Caco-2 (cell line): Measurements from ENCODE around the gene CYTH4. TPM values are rescaled to one million over a fixed set of nuclear protein-coding genes. Genes with fewer than 3 reads are reported as not detected.

ENCODE experiments used
- BruUV-seq: library from RNA; stranded (reverse); fragments of 400-500 nt; replicated peaks from 2 replicates; lab custom pipeline; 2021; lab: Mats Ljungman, UMichigan
- CTCF ChIA-PET: fragments of 300-600 bp; sonication (Branson Sonifier 250); formaldehyde crosslinking; loops from one replicate; lab custom pipeline; 2022; ENCODE audit warnings: antibody characterized with exemption; lab: Charles Lee
- POLR2A ChIA-PET: fragments of 300-600 bp; sonication (Branson Sonifier 250); formaldehyde crosslinking; loops from one replicate; lab custom pipeline; 2022; ENCODE audit warnings: antibody characterized with exemption; lab: Charles Lee
- DNase-seq, 2 experiments: peaks; one replicate each; pipeline versions ENCODE4 v3.0.0 to v3.0.0-alpha.2; 2020 to 2022
- H3K27me3 ChIP-seq: replicated peaks from 2 replicates; pipeline ENCODE4 v1.6.0; 2011; ENCODE audit warnings: low read length; ENCODE audit not compliant: control insufficient read depth, insufficient read depth
- H3K36me3 ChIP-seq: 2 replicates; pipeline ENCODE4 v1.5.1; 2011; ENCODE audit warnings: low read length; ENCODE audit not compliant: control insufficient read depth, insufficient read depth
- H3K4me1 ChIP-seq: fragments of 250-450 bp; sonication (Bioruptor Pico); 2 replicates; pipeline ENCODE4 v1.5.1; 2020; ENCODE audit warnings: mild to moderate bottlenecking
- H3K4me3 ChIP-seq: 2 replicates; pipeline ENCODE4 v1.5.1; 2011; ENCODE audit warnings: low read depth, mild to moderate bottlenecking, control low read depth, low read length
- H3K9me3 ChIP-seq: fragments of 250-450 bp; sonication (Bioruptor Pico); 2 replicates; pipeline ENCODE4 v1.5.1; 2020; ENCODE audit warnings: mild to moderate bottlenecking, moderate library complexity
- H3K27ac Mint-ChIP-seq: one replicate; pipeline ENCODE4 v1.8.0; 2022; ENCODE audit warnings: mixed read lengths; ENCODE audit not compliant: unreplicated experiment
- H3K27me3 Mint-ChIP-seq: one replicate; pipeline ENCODE4 v1.8.0; 2022; ENCODE audit warnings: mixed read lengths; ENCODE audit not compliant: insufficient read depth, unreplicated experiment
- H3K36me3 Mint-ChIP-seq: one replicate; pipeline ENCODE4 v1.8.0; 2022; ENCODE audit warnings: mild to moderate bottlenecking, mixed read lengths; ENCODE audit not compliant: insufficient read depth, unreplicated experiment
- H3K4me1 Mint-ChIP-seq: one replicate; pipeline ENCODE4 v1.8.0; 2022; ENCODE audit warnings: low read depth, mixed read lengths; ENCODE audit not compliant: unreplicated experiment
- H3K4me3 Mint-ChIP-seq: one replicate; pipeline ENCODE4 v1.8.0; 2022; ENCODE audit warnings: mild to moderate bottlenecking, moderate library complexity, mixed read lengths; ENCODE audit not compliant: unreplicated experiment
- H3K9me3 Mint-ChIP-seq: one replicate; pipeline ENCODE4 v1.8.0; 2022; ENCODE audit warnings: mixed read lengths; ENCODE audit not compliant: unreplicated experiment
- CTCF ChIP-seq, 2 experiments: fragments of 200-600 bp in 1 of 2; IDR thresholded peaks; 1 replicate in 1 of 2; 2 replicates in 1 of 2; pipeline versions ENCODE4 v1.5.1 to v1.8.0; 2011 to 2022; ENCODE audit warnings: antibody characterized with exemption in 1 of 2, control low read depth in 1 of 2, inconsistent platforms in 1 of 2, low read depth in 1 of 2, low read length in 1 of 2, mild to moderate bottlenecking in 1 of 2, moderate library complexity in 1 of 2; ENCODE audit not compliant: insufficient read depth in 1 of 2, severe bottlenecking in 1 of 2, unreplicated experiment in 1 of 2
- intact Hi-C: fragments of 100-400 bp; cut with micrococcal nuclease; formaldehyde crosslinking; loops from one replicate; pipeline ENCODE4 v1.10.0; 2022; ENCODE audit not compliant: unreplicated experiment
- total RNA-seq: library from RNA; stranded (reverse); gene quantifications from 2 replicates; pipeline ENCODE4 v1.2.3, GENCODE V29; 2022

The CYTH4 gene
- total RNA-seq, 1 experiment from 2014 or later: not detected

DNA sequence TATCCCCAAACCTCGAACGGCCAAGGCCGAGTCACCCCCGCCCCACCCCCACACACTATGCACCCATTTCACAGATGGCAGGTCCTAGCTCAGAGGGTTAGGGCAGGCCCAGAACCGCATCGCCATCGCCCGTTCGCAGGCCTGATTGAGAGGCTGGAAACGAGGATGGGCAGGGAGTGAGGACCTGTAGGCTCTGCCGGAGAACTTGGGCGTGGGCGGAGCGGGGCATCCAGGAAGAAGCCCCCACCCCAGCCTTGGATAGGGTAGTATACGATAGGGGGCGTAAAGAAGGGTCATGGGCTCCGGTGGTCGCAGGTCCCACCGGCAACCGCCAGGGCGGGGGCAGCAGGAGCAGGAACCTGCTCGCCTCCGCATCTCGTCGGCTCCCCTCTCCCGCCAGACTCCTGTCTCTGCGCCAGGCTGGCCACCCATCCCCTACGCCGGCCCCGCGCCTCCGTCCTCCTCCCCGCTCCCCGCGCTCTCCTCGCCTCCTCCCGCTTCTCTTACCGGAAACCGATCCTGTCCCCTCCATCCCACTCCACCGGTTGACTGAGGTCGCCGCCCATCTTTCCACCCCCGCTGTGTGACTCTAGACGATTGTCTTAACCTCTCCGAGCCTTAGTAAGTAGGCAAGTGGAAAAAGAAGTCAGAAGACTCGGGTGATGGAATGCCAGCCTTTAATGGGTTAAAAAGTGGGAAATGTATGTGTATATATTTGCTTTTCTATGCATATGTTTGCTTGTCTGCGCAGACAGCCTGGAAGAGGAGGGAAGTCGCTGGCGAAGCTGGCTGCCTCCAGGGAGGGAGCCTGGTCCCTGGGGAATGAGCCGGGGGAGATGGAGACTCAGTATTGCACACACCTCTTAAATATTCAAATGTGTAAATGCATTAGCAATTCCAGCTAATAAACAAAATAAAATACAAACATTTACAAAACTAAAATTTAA, 52.8 kb downstream of the CYTH4 start:
- Mint-ChIP-seq H3K27me3 (no peaks in the 10 kb centered on the region), H3K36me3 (peaks cover 4% of the 10 kb centered on the region), H3K4me1 (peaks cover 39% of the 10 kb centered on the region), H3K9me3 (no peaks in the 10 kb centered on the region), H3K27ac (no peak overlapping the region), H3K4me3 (peak overlapping the region; percentile 19)
- DNase-seq: peak; percentile 48 to 56
- no peak overlapping the region for H3K4me3 ChIP-seq
- intact Hi-C loops: no loop called here
- no peak for TF ChIP-seq CTCF (IDR thresholded peaks at IDR 0.05; ENCODE audit: insufficient read depth in 1 of 2, low read depth in 1 of 2, low read length in 1 of 2, severe bottlenecking in 1 of 2, unreplicated experiment in 1 of 2)
- ChIA-PET POLR2A (no interaction called here), CTCF (interaction anchor here (0.5 to 0.8 kb wide), 3 partner anchors 10 to 842 kb away, joined by 3 read pairs; no protein-coding TSS in a partner anchor)
- H3K36me3 ChIP-seq: no peaks in the 10 kb centered on the region
- H3K27me3 ChIP-seq: no peaks in the 10 kb centered on the region
- H3K9me3 ChIP-seq: no peaks in the 10 kb centered on the region
- no TSS peak for BruUV-seq
- peaks cover 38% of the 10 kb centered on the region for H3K4me1 ChIP-seq

GRCh38 chr22:37335806-37336199, 53.5 kb downstream of the CYTH4 start:
- Mint-ChIP-seq H3K36me3 (no peaks in the 10 kb centered on the region), H3K4me1 (peaks cover 41% of the 10 kb centered on the region), H3K9me3 (no peaks in the 10 kb centered on the region), H3K27ac (no peak overlapping the region), H3K4me3 (peak overlapping the region; percentile 19), H3K27me3 (no peaks in the 10 kb centered on the region)
- H3K4me1 ChIP-seq: peaks cover 35% of the 10 kb centered on the region
- H3K4me3 ChIP-seq: no peak overlapping the region
- H3K9me3 ChIP-seq: no peaks in the 10 kb centered on the region
- no peaks in the 10 kb centered on the region for H3K36me3 ChIP-seq
- TF ChIP-seq CTCF (IDR thresholded peaks at IDR 0.05; ENCODE audit: insufficient read depth in 1 of 2, low read depth in 1 of 2, low read length in 1 of 2, severe bottlenecking in 1 of 2, unreplicated experiment in 1 of 2): no peak
- ChIA-PET POLR2A (no interaction called here), CTCF (interaction anchor here (0.6 kb wide), 1 partner anchor 12 kb away, joined by 3 read pairs; no protein-coding TSS in a partner anchor)
- no peaks in the 10 kb centered on the region for H3K27me3 ChIP-seq
- intact Hi-C loops: no loop called here
- no peak for DNase-seq
- BruUV-seq: no TSS peak

GRCh38 chr22:37336579-37336978, 54.3 kb downstream of the CYTH4 start:
- Mint-ChIP-seq H3K36me3 (no peaks in the 10 kb centered on the region), H3K4me3 (no peak overlapping the region), H3K27me3 (no peaks in the 10 kb centered on the region), H3K9me3 (no peaks in the 10 kb centered on the region), H3K27ac (no peak overlapping the region), H3K4me1 (peaks cover 42% of the 10 kb centered on the region)
- Histone ChIP-seq H3K36me3 (no peaks in the 10 kb centered on the region), H3K4me3 (no peak overlapping the region), H3K9me3 (no peaks in the 10 kb centered on the region), H3K4me1 (peaks cover 35% of the 10 kb centered on the region), H3K27me3 (no peaks in the 10 kb centered on the region)
- TF ChIP-seq CTCF (IDR thresholded peaks at IDR 0.05; ENCODE audit: insufficient read depth in 1 of 2, low read depth in 1 of 2, low read length in 1 of 2, severe bottlenecking in 1 of 2, unreplicated experiment in 1 of 2): no peak
- BruUV-seq: no TSS peak
- DNase-seq: no peak
- intact Hi-C loops: no loop called here
- ChIA-PET CTCF (interaction anchor here (0.6 kb wide), 1 partner anchor 10 kb away, joined by 3 read pairs; no protein-coding TSS in a partner anchor), POLR2A (no interaction called here)
